Hepatocyte (in vitro differentiated cells): Measurements from ENCODE around the gene MACC1. TPM values are rescaled to one million over a fixed set of nuclear protein-coding genes. Genes with fewer than 3 reads are reported as not detected.
"Not testable (repeated sequence)": the region's sequence is repeated elsewhere in the genome, so short reads cannot be mapped to it uniquely, and the experiment has no call there.

Experiments used
- DNase-seq: peaks from one replicate; pipeline ENCODE4 v3.0.0-alpha.2; 2016; ENCODE audit warnings: low spot score
- H2AFZ ChIP-seq: fragments of 200-600 bp; sonication (generic); 2 replicates; pipeline ENCODE4 v1.6.0; 2016; ENCODE audit warnings: antibody characterized with exemption, mild to moderate bottlenecking
- H3K27ac ChIP-seq: fragments of 200-600 bp; sonication (generic); 2 replicates; pipeline ENCODE4 v1.5.1; 2016; ENCODE audit warnings: mild to moderate bottlenecking
- H3K27me3 ChIP-seq: fragments of 200-600 bp; sonication (generic); 2 replicates; pipeline ENCODE4 v1.6.1; 2016
- H3K36me3 ChIP-seq: fragments of 200-600 bp; sonication (generic); replicated peaks from 2 replicates; pipeline ENCODE4 v1.5.1; 2016; ENCODE audit warnings: low read depth; ENCODE audit not compliant: insufficient read depth
- H3K4me1 ChIP-seq: fragments of 200-600 bp; sonication (generic); 2 replicates; pipeline ENCODE4 v1.5.1; 2016; ENCODE audit warnings: mild to moderate bottlenecking, moderate library complexity; ENCODE audit not compliant: insufficient read depth
- H3K4me2 ChIP-seq: fragments of 200-600 bp; sonication (generic); 2 replicates; pipeline ENCODE4 v1.6.0; 2016
- H3K4me3 ChIP-seq: fragments of 200-600 bp; sonication (generic); 2 replicates; pipeline ENCODE4 v1.5.1; 2016; ENCODE audit warnings: mild to moderate bottlenecking
- H3K79me2 ChIP-seq: fragments of 200-600 bp; sonication (generic); 2 replicates; pipeline ENCODE4 v1.6.0; 2017; ENCODE audit warnings: mild to moderate bottlenecking
- H3K9me2 ChIP-seq: fragments of 200-600 bp; sonication (generic); replicated peaks from 2 replicates; pipeline ENCODE4 v1.6.0; 2017; ENCODE audit warnings: mild to moderate bottlenecking; ENCODE audit not compliant: insufficient read depth
- H3K9me3 ChIP-seq: fragments of 200-600 bp; sonication (generic); 2 replicates; pipeline ENCODE4 v1.5.1; 2016; ENCODE audit warnings: low read depth, mild to moderate bottlenecking
- H4K20me1 ChIP-seq: fragments of 200-600 bp; sonication (generic); 2 replicates; pipeline ENCODE4 v1.6.0; 2016; ENCODE audit warnings: mild to moderate bottlenecking; ENCODE audit not compliant: insufficient read depth, poor library complexity, severe bottlenecking
- CTCF ChIP-seq: fragments of 200-600 bp; sonication (generic); IDR thresholded peaks from 2 replicates; pipeline ENCODE4 v1.5.1; 2016; ENCODE audit warnings: antibody characterized with exemption, mild to moderate bottlenecking; ENCODE audit not compliant: poor library complexity
- EZH2 ChIP-seq: fragments of 200-600 bp; sonication (generic); IDR thresholded peaks from 2 replicates; pipeline ENCODE4 v1.6.1; 2016; ENCODE audit warnings: antibody characterized with exemption, mild to moderate bottlenecking, borderline replicate concordance
- EZH2phosphoT487 ChIP-seq: fragments of 200-600 bp; sonication (generic); IDR thresholded peaks from one replicate; pipeline ENCODE4 v1.6.1; 2018; ENCODE audit warnings: antibody characterized with exemption, mild to moderate bottlenecking, low read depth, moderate library complexity; ENCODE audit not compliant: unreplicated experiment, severe bottlenecking
- WGBS: methylation state at CpG from one replicate; pipeline ENCODE4 v1.1.6; 2016; ENCODE audit warnings: low lambda C conversion rate; ENCODE audit errors: missing lambda C conversion rate; 5-methylcytosine and 5-hydroxymethylcytosine counted together
- polyA plus RNA-seq: library from polyadenylated mRNA; unstranded; fragments of >200 nt; fragmentation: Nextera tagmentation; extraction: Ambion mirVana; gene quantifications from 2 replicates; pipeline ENCODE4 v1.2.1, GENCODE V29; 2016
- total RNA-seq: library from RNA; depleted of rRNA; stranded (reverse); fragments of >200 nt; gene quantifications from 2 replicates; pipeline ENCODE4 v1.2.3, GENCODE V29; 2014

The MACC1 gene
- total and polyA plus RNA-seq, 2 experiments from 2014 or later: 6.9 to 46.0 TPM

GRCh38 chr7:20211376-20211775 is 5.8 kb downstream of the MACC1 start:
- peaks cover 85% of the 10 kb centered on the region for H3K79me2 ChIP-seq
- no peak overlapping the region for H3K4me2 ChIP-seq
- 74% methylated on average over 3 of the region's 3 CpGs for WGBS

GRCh38 chr7:20208651-20209307 is 8.4 kb downstream of the MACC1 start:
- Histone ChIP-seq H3K36me3 (no peaks in the 10 kb centered on the region), H3K79me2 (peaks cover 86% of the 10 kb centered on the region), H3K27ac (no peak overlapping the region), H3K4me1 (no peaks in the 10 kb centered on the region), H3K4me3 (no peak overlapping the region), H3K4me2 (no peak overlapping the region), H3K9me3 (no peaks in the 10 kb centered on the region), H3K27me3 (no peaks in the 10 kb centered on the region), H2AFZ (no peak overlapping the region), H3K9me2 (no peaks in the 10 kb centered on the region), H4K20me1 (no peaks in the 10 kb centered on the region)
- TF ChIP-seq EZH2phosphoT487 (no peak), EZH2 (no peak), CTCF (no peak)
- no peak for DNase-seq
- 92% methylated on average over 6 of the region's 6 CpGs for WGBS

More at GRCh38 chr7:20211376-20211775, 5.8 kb downstream of the MACC1 start:
- no peak overlapping the region for H3K4me3 ChIP-seq
- H3K4me1 ChIP-seq: no peaks in the 10 kb centered on the region
- DNase-seq: no peak
- TF ChIP-seq EZH2: no peak
- no peak for TF ChIP-seq CTCF
- no peak for TF ChIP-seq EZH2phosphoT487
- H3K36me3 ChIP-seq: no peaks in the 10 kb centered on the region
- no peak overlapping the region for H2AFZ ChIP-seq
- H3K27ac ChIP-seq: no peak overlapping the region
- no peaks in the 10 kb centered on the region for H3K27me3 ChIP-seq
- no peaks in the 10 kb centered on the region for H4K20me1 ChIP-seq
- no peaks in the 10 kb centered on the region for H3K9me3 ChIP-seq
- no peaks in the 10 kb centered on the region for H3K9me2 ChIP-seq

GRCh38 chr7:20207811-20208210 is 9.4 kb downstream of the MACC1 start:
- not testable (repeated sequence) for H3K4me1 ChIP-seq, H3K9me3 ChIP-seq, H4K20me1 ChIP-seq, H3K4me3 ChIP-seq, DNase-seq, H2AFZ ChIP-seq, H3K27me3 ChIP-seq, H3K4me2 ChIP-seq, H3K36me3 ChIP-seq, H3K27ac ChIP-seq, H3K9me2 ChIP-seq
- WGBS: 96% methylated on average over 2 of the region's 2 CpGs
- peaks cover 83% of the 10 kb centered on the region for H3K79me2 ChIP-seq

GRCh38 chr7:20206104-20206896 is 10.9 kb downstream of the MACC1 start:
- Histone ChIP-seq H3K4me2 (no peak overlapping the region), H3K27ac (no peak overlapping the region), H3K4me3 (no peak overlapping the region), H3K79me2 (peaks cover 85% of the 10 kb centered on the region), H3K36me3 (no peaks in the 10 kb centered on the region), H3K27me3 (no peaks in the 10 kb centered on the region), H2AFZ (no peak overlapping the region), H4K20me1 (no peaks in the 10 kb centered on the region), H3K9me3 (no peaks in the 10 kb centered on the region), H3K4me1 (no peaks in the 10 kb centered on the region), H3K9me2 (no peaks in the 10 kb centered on the region)
- 93% methylated on average over 2 of the region's 2 CpGs for WGBS
- no peak for DNase-seq
- TF ChIP-seq CTCF (no peak), EZH2 (no peak), EZH2phosphoT487 (no peak)
